HG02885 (cell line): ENCODE measurements around the gene SYTL3.

Experiments used
- ATAC-seq: cut with Tn5 transposase; IDR thresholded peaks from one replicate; pipeline ENCODE4 v1.9.1; 2021; ENCODE audit warnings: mild to moderate bottlenecking; ENCODE audit not compliant: unreplicated experiment, poor library complexity

Gene SYTL3

GRCh38 chr6:158715330-158716311 is 65.8 kb downstream of the SYTL3 start:
- peak; percentile 58 for ATAC-seq

- ATAC-seq, result peak; percentile 71
Observed at GRCh38 chr6:158717341-158718330, 67.8 kb downstream of the SYTL3 start.

GRCh38 chr6:158718461-158719046 is 68.7 kb downstream of the SYTL3 start:
- no peak for ATAC-seq

- no peak for ATAC-seq
Observed at GRCh38 chr6:158722176-158722729, 72.4 kb downstream of the SYTL3 start.

- ATAC-seq, result no peak
Observed at GRCh38 chr6:158725704-158726103, 75.8 kb downstream of the SYTL3 start.

- ATAC-seq, result no peak
Observed at GRCh38 chr6:158729906-158730540, 80.2 kb downstream of the SYTL3 start.

- no peak for ATAC-seq
Observed at GRCh38 chr6:158730541-158730907, 80.7 kb downstream of the SYTL3 start.

- no peak for ATAC-seq
Observed at GRCh38 chr6:158735009-158735408, 85.2 kb downstream of the SYTL3 start.

GRCh38 chr6:158737082-158737709 is 87.3 kb downstream of the SYTL3 start:
- ATAC-seq, result no peak

- ATAC-seq, result no peak
Observed at GRCh38 chr6:158737710-158738615, 88.1 kb downstream of the SYTL3 start.

- ATAC-seq, result no peak
Observed at GRCh38 chr6:158739673-158740072, 89.8 kb downstream of the SYTL3 start.

GRCh38 chr6:158743033-158743651 is 93.3 kb downstream of the SYTL3 start:
- ATAC-seq, result no peak

GRCh38 chr6:158744986-158745430 is 95.2 kb downstream of the SYTL3 start:
- ATAC-seq, result no peak

- no peak for ATAC-seq
Observed at GRCh38 chr6:158751224-158751623, 101.4 kb downstream of the SYTL3 start.

- no peak for ATAC-seq
Observed at GRCh38 chr6:158751921-158752320, 102.1 kb downstream of the SYTL3 start.

- no peak for ATAC-seq
Observed at GRCh38 chr6:158752613-158753012, 102.8 kb downstream of the SYTL3 start.

- no peak for ATAC-seq
Observed at GRCh38 chr6:158753811-158754210, 104.0 kb downstream of the SYTL3 start.

GRCh38 chr6:158754738-158755137 is 104.9 kb downstream of the SYTL3 start:
- no peak for ATAC-seq
